ENCODE results near the gene GABBR2.

DNA sequence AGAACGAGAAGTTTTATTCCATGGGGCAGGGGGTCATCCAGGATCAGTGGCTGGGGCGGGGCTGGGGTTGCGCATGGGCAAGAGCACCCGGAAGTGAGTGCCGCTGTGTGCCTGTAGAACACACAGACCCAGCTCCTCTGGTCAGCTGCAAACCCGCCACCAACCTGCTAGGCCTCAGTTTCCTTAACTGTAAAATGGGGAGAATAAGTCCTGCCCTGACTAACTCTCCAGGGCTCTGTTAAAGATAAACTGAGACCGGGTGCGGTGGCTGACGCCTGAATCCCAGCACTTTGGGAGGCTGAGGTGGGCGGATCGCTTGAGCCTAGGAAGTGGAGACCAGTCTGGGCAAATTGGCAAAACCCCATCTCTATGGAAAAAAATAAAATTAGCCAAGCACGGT is 152.2 kb downstream of the GABBR2 start:
- TF ChIP-seq EZH2 (IDR thresholded peaks at IDR 0.05; ENCODE audit: low read depth) (no peak), CTCF (conservative IDR thresholded peaks at IDR 0.05) (no peak)
